SU-DHL-6 (cell line): ENCODE measurements around the gene BMP2K.

ENCODE experiments used
- H2AFZ ChIP-seq: fragments of 200-600 bp; sonication (generic); 2 replicates; pipeline ENCODE4 v1.6.1; 2014; ENCODE audit warnings: low read depth, mild to moderate bottlenecking, moderate library complexity, mixed read lengths, antibody characterized with exemption, low read length; ENCODE audit not compliant: severe bottlenecking
- H3F3A ChIP-seq: fragments of 200-600 bp; shearing (Covaris generic); 2 replicates; pipeline ENCODE4 v1.6.0; 2016; ENCODE audit warnings: antibody characterized with exemption, mild to moderate bottlenecking; ENCODE audit not compliant: insufficient read depth
- H3K27ac ChIP-seq: fragments of 200-600 bp; sonication (generic); 2 replicates; pipeline ENCODE4 v1.5.1; 2016; ENCODE audit warnings: low read depth, mild to moderate bottlenecking, low read length, moderate library complexity, mixed read lengths
- H3K27me3 ChIP-seq: fragments of 200-600 bp; sonication (generic), shearing (Covaris generic); 2 replicates; pipeline ENCODE4 v1.6.0; 2014; ENCODE audit warnings: mild to moderate bottlenecking, low read length
- H3K36me3 ChIP-seq: fragments of 200-600 bp; sonication (generic); 2 replicates; pipeline ENCODE4 v1.6.1; 2014; ENCODE audit warnings: mild to moderate bottlenecking, low read length, mixed read lengths
- H3K4me2 ChIP-seq: fragments of 300-600, 200-600 bp; shearing (Covaris generic), sonication (generic); 2 replicates; pipeline ENCODE4 v1.6.0; 2014; ENCODE audit warnings: low read length, low read depth, mild to moderate bottlenecking; ENCODE audit not compliant: poor library complexity, severe bottlenecking
- H3K4me3 ChIP-seq: fragments of 200-600 bp; sonication (generic); 2 replicates; pipeline ENCODE4 v1.5.1; 2014; ENCODE audit warnings: antibody characterized with exemption, low read length, mild to moderate bottlenecking, mixed read lengths; ENCODE audit not compliant: insufficient read depth, poor library complexity, severe bottlenecking
- H3K79me2 ChIP-seq: fragments of 200-600 bp; sonication (generic); 2 replicates; pipeline ENCODE4 v1.6.1; 2014; ENCODE audit warnings: mild to moderate bottlenecking, low read length, moderate library complexity; ENCODE audit not compliant: insufficient read depth
- H3K9ac ChIP-seq: fragments of 200-600 bp; sonication (generic); 2 replicates; pipeline ENCODE4 v1.7.0; 2014; ENCODE audit warnings: mild to moderate bottlenecking, low read length
- H3K9me2 ChIP-seq: fragments of 200-600 bp; sonication (generic); replicated peaks from 2 replicates; pipeline ENCODE4 v1.6.1; 2014; ENCODE audit warnings: low read length; ENCODE audit not compliant: insufficient read depth
- H3K9me3 ChIP-seq: fragments of 200-600 bp; sonication (generic); 2 replicates; pipeline ENCODE4 v1.6.1; 2014; ENCODE audit warnings: low read length, mixed read lengths; ENCODE audit not compliant: insufficient read depth
- H4K20me1 ChIP-seq: fragments of 200-600 bp; sonication (generic); 2 replicates; pipeline ENCODE4 v1.6.1; 2014; ENCODE audit warnings: low read depth, mild to moderate bottlenecking, antibody characterized with exemption, low read length, moderate library complexity, mixed read lengths
- CTCF ChIP-seq: fragments of 200-600 bp; sonication (generic); IDR thresholded peaks from one replicate; pipeline ENCODE4 v1.5.1; 2017; ENCODE audit warnings: antibody characterized with exemption, mild to moderate bottlenecking, low read length, moderate library complexity; ENCODE audit not compliant: insufficient read depth, poor library complexity, severe bottlenecking
- EZH2phosphoT487 ChIP-seq: fragments of 200-600 bp; sonication (generic), shearing (Covaris generic); conservative IDR thresholded peaks from 2 replicates; pipeline ENCODE4 v1.6.1; 2018; ENCODE audit warnings: mild to moderate bottlenecking, antibody characterized with exemption, low read length, moderate library complexity, mixed read lengths

BMP2K gene

GRCh38 chr4:78937837-78938236 lies 161.7 kb downstream of the BMP2K start:
- H3K27me3 ChIP-seq: no peaks in the 10 kb centered on the region
- TF ChIP-seq CTCF (no peak), EZH2phosphoT487 (no peak)
- no peak overlapping the region for H3K4me3 ChIP-seq
- H3K36me3 ChIP-seq: no peaks in the 10 kb centered on the region
- no peaks in the 10 kb centered on the region for H3K9me3 ChIP-seq
- H3K27ac ChIP-seq: no peak overlapping the region
- H3K4me2 ChIP-seq: peak overlapping the region; percentile 84
- H4K20me1 ChIP-seq: no peaks in the 10 kb centered on the region
- no peaks in the 10 kb centered on the region for H3F3A ChIP-seq
- H3K79me2 ChIP-seq: no peaks in the 10 kb centered on the region
- H3K9me2 ChIP-seq: no peaks in the 10 kb centered on the region
- no peak overlapping the region for H3K9ac ChIP-seq
- no peak overlapping the region for H2AFZ ChIP-seq

GRCh38 chr4:78938474-78938867 lies 162.3 kb downstream of the BMP2K start:
- H3K27ac ChIP-seq: no peak overlapping the region

GRCh38 chr4:78938868-78939666 lies 162.9 kb downstream of the BMP2K start, which contains the start of gene PAQR3:
PAQR3 (minus strand) TSS chr4:78939438; CDS start chr4:78939224, 214 bp downstream.
- no peaks in the 10 kb centered on the region for H3K9me3 ChIP-seq
- H4K20me1 ChIP-seq: no peaks in the 10 kb centered on the region
- TF ChIP-seq EZH2phosphoT487 (no peak), CTCF (no peak)

More at GRCh38 chr4:78938474-78938867, 162.3 kb downstream of the BMP2K start:
- Histone ChIP-seq H3K9me2 (no peaks in the 10 kb centered on the region), H4K20me1 (no peaks in the 10 kb centered on the region), H3F3A (no peaks in the 10 kb centered on the region), H3K36me3 (no peaks in the 10 kb centered on the region), H2AFZ (peak overlapping the region; percentile 80), H3K4me3 (peak overlapping the region; percentile 69), H3K79me2 (no peaks in the 10 kb centered on the region), H3K27me3 (no peaks in the 10 kb centered on the region), H3K9me3 (no peaks in the 10 kb centered on the region), H3K4me2 (peak overlapping the region; percentile 84), H3K9ac (peak overlapping the region; percentile 67)
- no peak for TF ChIP-seq CTCF
- no peak for TF ChIP-seq EZH2phosphoT487

More at GRCh38 chr4:78938868-78939666, 162.9 kb downstream of the BMP2K start, which contains the start of gene PAQR3:
- H3K9ac ChIP-seq: peak within 1 kb of the TSS; percentile 67
- no peaks in the 10 kb centered on the region for H3F3A ChIP-seq
- no peak within 1 kb of the TSS for H3K27ac ChIP-seq
- H3K79me2 ChIP-seq: no peaks in the 10 kb centered on the region
- H2AFZ ChIP-seq: peak within 1 kb of the TSS; percentile 97
- peak within 1 kb of the TSS; percentile 69 for H3K4me3 ChIP-seq
- no peaks in the 10 kb centered on the region for H3K36me3 ChIP-seq
- H3K4me2 ChIP-seq: peak within 1 kb of the TSS; percentile 94
- no peaks in the 10 kb centered on the region for H3K9me2 ChIP-seq
- H3K27me3 ChIP-seq: no peaks in the 10 kb centered on the region
